ENCODE data around the gene CACNA1H.

The CACNA1H gene

DNA sequence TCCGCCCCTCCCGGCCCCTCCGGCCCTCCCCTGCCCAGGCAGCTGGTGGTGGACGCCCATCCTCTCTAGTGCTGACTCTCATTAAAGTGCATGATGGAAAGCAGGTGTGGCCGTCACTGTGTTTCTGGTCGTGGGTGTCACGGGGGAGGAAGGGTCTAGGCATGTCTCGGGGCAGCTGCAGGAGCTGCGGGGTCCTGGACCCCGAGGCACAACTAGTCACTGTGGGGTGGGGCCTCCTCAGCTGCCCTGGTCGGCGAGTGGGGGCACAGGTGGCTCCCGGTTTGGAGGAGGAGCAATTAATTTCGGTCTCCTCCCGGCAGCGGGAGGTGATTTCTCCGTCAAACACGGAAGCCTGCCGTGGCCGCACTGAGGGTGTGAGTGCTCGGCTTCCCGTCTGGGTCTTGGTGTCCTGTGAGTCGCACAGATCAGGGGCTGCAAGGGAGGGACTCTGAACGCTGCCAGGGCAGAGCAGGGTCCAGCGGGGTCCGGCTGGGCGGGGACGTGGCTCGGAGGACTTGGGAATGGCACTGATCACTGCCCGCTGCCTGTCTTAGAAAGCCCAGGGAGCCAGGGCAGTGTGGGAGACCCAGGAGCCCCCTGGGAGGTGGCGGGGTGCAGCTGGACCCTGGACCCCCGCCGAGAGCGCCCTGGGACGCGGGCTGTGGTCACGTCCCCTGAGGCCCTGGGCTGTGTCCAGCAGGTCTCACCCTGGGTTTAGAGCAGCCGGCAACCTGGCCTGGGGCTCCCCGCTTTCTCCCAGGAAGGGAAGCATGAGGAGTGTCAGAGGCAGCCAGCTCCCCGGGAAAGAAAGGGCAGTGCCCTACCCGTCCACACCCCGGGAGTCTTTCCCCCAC is 106.2 kb downstream of the CACNA1H start:
- no peaks in the 10 kb centered on the region for H3K79me2 ChIP-seq (ENCODE audit: control insufficient read depth, low read length)
- no peak overlapping the region for H3K4me3 ChIP-seq (ENCODE audit: low read length)
- no peaks in the 10 kb centered on the region for H3K4me1 ChIP-seq (ENCODE audit: control insufficient read depth, low read length)
- H3K27me3 ChIP-seq (ENCODE audit: control insufficient read depth, low read length): peaks cover 5% of the 10 kb centered on the region; the same call in 1 of the 2 replicates
- H3F3A ChIP-seq (ENCODE audit: control insufficient read depth, insufficient read depth): no peaks in the 10 kb centered on the region
- H3K4me2 ChIP-seq (ENCODE audit: low read length): no peak overlapping the region
- no peaks in the 10 kb centered on the region for H3K36me3 ChIP-seq (ENCODE audit: control insufficient read depth, low read length)
- peaks cover 1% of the 10 kb centered on the region; the same call in 1 of the 2 replicates for H3K9me3 ChIP-seq (ENCODE audit: control insufficient read depth, insufficient read depth, low read length)
- TF ChIP-seq EZH2phosphoT487 (IDR thresholded peaks at IDR 0.05; ENCODE audit: borderline replicate concordance, low read length) (peak; percentile 38; the same call in 1 of the 2 replicates), CTCF (IDR thresholded peaks at IDR 0.05; ENCODE audit: low read depth, low read length, poor library complexity, severe bottlenecking) (no peak)
- no peak overlapping the region for H3K27ac ChIP-seq (ENCODE audit: low read depth, low read length)
- no peaks in the 10 kb centered on the region for H4K20me1 ChIP-seq (ENCODE audit: control insufficient read depth, insufficient read depth, low read depth, low read length)
- H3K9me2 ChIP-seq (replicated peaks; ENCODE audit: control insufficient read depth, low read length): no peaks in the 10 kb centered on the region

GRCh38 chr16:1259760-1260068 is 106.8 kb downstream of the CACNA1H start:
- Histone ChIP-seq H3K4me3 (ENCODE audit: low read length) (no peak overlapping the region), H3K9me3 (ENCODE audit: control insufficient read depth, insufficient read depth, low read length) (peaks cover 6% of the 10 kb centered on the region; the same call in 1 of the 2 replicates), H3K4me1 (ENCODE audit: control insufficient read depth, low read length) (no peaks in the 10 kb centered on the region), H3K4me2 (ENCODE audit: low read length) (no peak overlapping the region), H3K27me3 (ENCODE audit: control insufficient read depth, low read length) (peaks cover 5% of the 10 kb centered on the region; the same call in 1 of the 2 replicates), H3K27ac (ENCODE audit: low read depth, low read length) (no peak overlapping the region), H3K9me2 (replicated peaks; ENCODE audit: control insufficient read depth, low read length) (no peaks in the 10 kb centered on the region), H3K79me2 (ENCODE audit: control insufficient read depth, low read length) (no peaks in the 10 kb centered on the region), H3F3A (ENCODE audit: control insufficient read depth, insufficient read depth) (no peaks in the 10 kb centered on the region), H3K36me3 (ENCODE audit: control insufficient read depth, low read length) (no peaks in the 10 kb centered on the region), H4K20me1 (ENCODE audit: control insufficient read depth, insufficient read depth, low read depth, low read length) (no peaks in the 10 kb centered on the region)
- TF ChIP-seq EZH2phosphoT487 (IDR thresholded peaks at IDR 0.05; ENCODE audit: borderline replicate concordance, low read length): no peak
- no peak for TF ChIP-seq CTCF (IDR thresholded peaks at IDR 0.05; ENCODE audit: low read depth, low read length, poor library complexity, severe bottlenecking)

DNA sequence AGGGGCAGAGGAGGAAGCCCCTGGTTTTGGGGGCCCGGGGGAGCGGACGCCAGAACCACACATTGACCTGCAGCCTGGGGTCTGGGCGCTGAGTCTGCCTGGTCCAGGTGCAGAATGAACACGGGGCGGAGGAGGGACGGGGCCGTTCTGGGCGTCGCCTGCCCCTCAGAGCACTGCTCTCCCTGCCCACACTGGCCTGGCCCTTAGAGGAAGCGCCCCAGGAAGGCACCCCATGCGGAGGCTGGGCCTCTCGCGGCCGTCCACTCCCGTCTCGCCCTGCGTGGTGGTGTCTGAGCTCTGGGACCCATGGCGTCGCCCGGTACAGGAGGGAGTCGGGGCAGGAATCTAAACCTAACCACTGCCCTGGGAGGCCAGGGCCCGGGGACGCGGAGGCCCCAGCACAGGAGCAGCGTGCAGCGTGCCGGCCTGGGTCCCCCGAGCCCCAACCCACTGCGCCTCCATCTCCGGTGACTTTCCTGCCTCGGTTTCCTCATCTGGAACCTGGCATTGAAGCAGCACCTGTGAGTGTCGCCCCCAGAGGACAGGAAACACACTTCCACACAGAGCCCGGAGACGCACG is 107.3 kb downstream of the CACNA1H start:
- TF ChIP-seq CTCF (IDR thresholded peaks at IDR 0.05; ENCODE audit: low read depth, low read length, poor library complexity, severe bottlenecking) (no peak), EZH2phosphoT487 (IDR thresholded peaks at IDR 0.05; ENCODE audit: borderline replicate concordance, low read length) (no peak)
- Histone ChIP-seq H3K4me1 (ENCODE audit: control insufficient read depth, low read length) (no peaks in the 10 kb centered on the region), H3K4me2 (ENCODE audit: low read length) (no peak overlapping the region), H3K4me3 (ENCODE audit: low read length) (no peak overlapping the region), H3K27ac (ENCODE audit: low read depth, low read length) (no peak overlapping the region), H3K79me2 (ENCODE audit: control insufficient read depth, low read length) (no peaks in the 10 kb centered on the region), H3K27me3 (ENCODE audit: control insufficient read depth, low read length) (peaks cover 5% of the 10 kb centered on the region; the same call in 1 of the 2 replicates), H4K20me1 (ENCODE audit: control insufficient read depth, insufficient read depth, low read depth, low read length) (no peaks in the 10 kb centered on the region), H3K9me2 (replicated peaks; ENCODE audit: control insufficient read depth, low read length) (no peaks in the 10 kb centered on the region), H3K9me3 (ENCODE audit: control insufficient read depth, insufficient read depth, low read length) (peaks cover 6% of the 10 kb centered on the region; the same call in 1 of the 2 replicates), H3K36me3 (ENCODE audit: control insufficient read depth, low read length) (no peaks in the 10 kb centered on the region), H3F3A (ENCODE audit: control insufficient read depth, insufficient read depth) (no peaks in the 10 kb centered on the region)

All from DOHH2 (cell line).